Endothelial cell of umbilical vein (primary cell): ENCODE results near the gene PPOX. TPM values are rescaled to one million over a fixed set of nuclear protein-coding genes. Genes with fewer than 3 reads are reported as not detected.

ENCODE experiments used
- Bru-seq: library from RNA; stranded (reverse); fragments of 400-500 nt; gene quantifications from one replicate; lab custom pipeline; 2021; lab: Mats Ljungman, UMichigan
- BruChase-seq, 2 experiments: library from RNA; stranded (reverse); fragments of 400-500 nt; gene quantifications; one replicate each; lab custom pipeline; 2021; lab: Mats Ljungman, UMichigan
- BruUV-seq: library from RNA; stranded (reverse); fragments of 400-500 nt; replicated peaks from 2 replicates; lab custom pipeline; 2021; lab: Mats Ljungman, UMichigan
- CTCF ChIA-PET: fragments of 300-600, 350-600 bp; sonication (Branson Sonifier 250); formaldehyde crosslinking; loops from one replicate; lab custom pipeline; 2021; ENCODE audit warnings: antibody characterized with exemption, inconsistent platforms; lab: Charles Lee
- POLR2A ChIA-PET: fragments of 300-600, 350-600 bp; sonication (Branson Sonifier 250); formaldehyde crosslinking; loops from one replicate; lab custom pipeline; 2021; ENCODE audit warnings: antibody characterized with exemption, inconsistent platforms; lab: Charles Lee
- DNase-seq: peaks from one replicate; pipeline ENCODE4 v3.0.0-alpha.2; 2011; ENCODE audit warnings: low read depth, low spot score
- FAIRE-seq: peaks from 2 replicates; lab custom pipeline; 2011; peaks lifted over from hg19 to GRCh38; lab: Jason Lieb, UNC
- H2AFZ ChIP-seq: 2 replicates; pipeline ENCODE4 v1.6.0; 2012; ENCODE audit warnings: low read depth, low read length, control low read depth, inconsistent platforms
- H3K27ac ChIP-seq: 2 replicates; pipeline ENCODE4 v1.5.1; 2011; ENCODE audit warnings: low read depth, mild to moderate bottlenecking, control low read depth, low read length, moderate library complexity; ENCODE audit not compliant: insufficient read depth
- H3K27me3 ChIP-seq, 2 experiments: 2 replicates each; pipeline versions ENCODE4 v1.6.0 to v1.6.1; 2011; ENCODE audit warnings: low read length in 2 of 2, mixed read lengths in 1 of 2; ENCODE audit not compliant: control insufficient read depth in 2 of 2, insufficient read depth in 2 of 2
- H3K36me3 ChIP-seq, 2 experiments: 2 replicates in 1 of 2; 3 replicates in 1 of 2; pipeline ENCODE4 v1.5.1; 2011; ENCODE audit warnings: low read length in 2 of 2, mild to moderate bottlenecking in 1 of 2, moderate library complexity in 1 of 2; ENCODE audit not compliant: control insufficient read depth in 2 of 2, insufficient read depth in 2 of 2; ENCODE audit errors: extremely low read depth in 1 of 2
- H3K4me1 ChIP-seq: 3 replicates; pipeline ENCODE4 v1.5.1; 2011; ENCODE audit warnings: mild to moderate bottlenecking, low read length; ENCODE audit not compliant: control insufficient read depth, insufficient read depth; ENCODE audit errors: extremely low read depth
- H3K4me2 ChIP-seq: 2 replicates; pipeline ENCODE4 v1.6.1; 2011; ENCODE audit warnings: low read length, control low read depth, mixed read lengths; ENCODE audit not compliant: insufficient read depth
- H3K4me3 ChIP-seq, 3 experiments: fragments of 200-600 bp in 1 of 3; sonication (generic), shearing (Covaris generic) in 1 of 3; replicated peaks in 1 of 3; 2 replicates each; pipeline ENCODE4 v1.5.1; 2011 to 2016; ENCODE audit warnings: control low read depth in 3 of 3, low read length in 3 of 3, mild to moderate bottlenecking in 2 of 3, inconsistent platforms in 1 of 3, low read depth in 1 of 3, moderate library complexity in 1 of 3; ENCODE audit not compliant: insufficient read depth in 1 of 3
- H3K79me2 ChIP-seq: 2 replicates; pipeline ENCODE4 v1.6.0; 2012; ENCODE audit warnings: low read length, inconsistent platforms; ENCODE audit not compliant: control insufficient read depth, insufficient read depth
- H3K9ac ChIP-seq: replicated peaks from 2 replicates; pipeline ENCODE3; 2011; ENCODE audit warnings: low read length, control low read depth; ENCODE audit not compliant: insufficient read depth; ENCODE audit errors: extremely low read depth
- H3K9me1 ChIP-seq: replicated peaks from 3 replicates; pipeline ENCODE4 v1.6.0; 2011; ENCODE audit warnings: mild to moderate bottlenecking, low read length; ENCODE audit not compliant: control insufficient read depth, insufficient read depth; ENCODE audit errors: extremely low read depth
- H3K9me3 ChIP-seq: replicated peaks from 2 replicates; pipeline ENCODE4 v1.5.1; 2012; ENCODE audit warnings: low read length, inconsistent platforms; ENCODE audit not compliant: control insufficient read depth, insufficient read depth
- H4K20me1 ChIP-seq: replicated peaks from 2 replicates; pipeline ENCODE3; 2011; ENCODE audit warnings: mild to moderate bottlenecking, low read length; ENCODE audit not compliant: control insufficient read depth, insufficient read depth; ENCODE audit errors: extremely low read depth
- EZH2 ChIP-seq: IDR thresholded peaks from 2 replicates; pipeline ENCODE4 v1.6.1; 2012; ENCODE audit warnings: borderline replicate concordance, low read depth, mild to moderate bottlenecking, moderate library complexity, low read length, inconsistent platforms; ENCODE audit not compliant: severe bottlenecking
- POLR2A ChIP-seq: IDR thresholded peaks from 2 replicates; pipeline ENCODE4 v1.6.1; 2012; ENCODE audit warnings: low read depth, mild to moderate bottlenecking, control low read depth, low read length
- POLR2AphosphoS5 ChIP-seq: IDR thresholded peaks from 2 replicates; pipeline ENCODE4 v1.6.1; 2012; ENCODE audit warnings: low read depth, mild to moderate bottlenecking, control low read depth, low read length, moderate library complexity; ENCODE audit not compliant: insufficient read depth
- dilution Hi-C: fragments of 300-500 bp; cut with MboI; formaldehyde crosslinking; loops from one replicate; pipeline ENCODE4 v1.15.0; 2019; ENCODE audit warnings: low sequenced_read_pairs; ENCODE audit not compliant: extremely low pct_ligation_motif_present
- intact Hi-C: fragments of 100-400 bp; cut with micrococcal nuclease; formaldehyde crosslinking; loops from one replicate; pipeline ENCODE4 v1.10.0; 2022
- long read RNA-seq: library from polyadenylated mRNA; stranded (forward); transcript quantifications from one replicate; pipeline ENCODE4 v2.0.0, GENCODE V29; 2021
- polyA minus RNA-seq, 3 experiments: library from RNA; depleted of rRNA, polyadenylated mRNA; stranded (reverse); fragments of >200 nt; gene quantifications; 1 replicate in 1 of 3; 2 replicates in 2 of 3; pipeline ENCODE4 v1.2.3, GENCODE V29; 2011
- polyA plus RNA-seq, 4 experiments: library from polyadenylated mRNA; depleted of rRNA in 3 of 4; stranded (reverse) in 3 of 4; unstranded in 1 of 4; fragments of >200 nt; gene quantifications; 2 replicates each; pipeline versions ENCODE4 v1.2.1 to v1.2.3, GENCODE V29; 2011 to 2012; ENCODE audit warnings: missing spikeins in 1 of 4
- total RNA-seq: library from RNA; stranded (reverse); gene quantifications from 2 replicates; pipeline ENCODE4 v1.2.3, GENCODE V29; 2021
- TF ChIP-seq, protein P1 (sequence below), 2 donors: IDR thresholded peaks; 1 replicate in 1 of 2; 2 replicates in 1 of 2; pipeline ENCODE4 v1.5.1; 2011; ENCODE audit warnings: low read length in 2 of 2, mild to moderate bottlenecking in 2 of 2, moderate library complexity in 2 of 2, control low read depth in 1 of 2, inconsistent platforms in 1 of 2, low read depth in 1 of 2; ENCODE audit not compliant: insufficient read depth in 1 of 2; ENCODE audit errors: extremely low read depth in 1 of 2
- TF ChIP-seq, protein P2 (sequence below): IDR thresholded peaks from 2 replicates; pipeline ENCODE4 v1.6.1; 2011; ENCODE audit not compliant: insufficient read depth, insufficient read length

Gene PPOX
- total RNA-seq (28.5 and 28.9 TPM in 2 replicates), polyA plus RNA-seq (26.4 and 31.3 TPM in 2 replicates), polyA minus RNA-seq (13.7 and 16.0 TPM in 2 replicates), Bru-seq, nascent RNA (percentile 46 among the genes with signal in this experiment), BruChase-seq, experiment 1, labeled RNA remaining after a 6-hour chase (percentile 54 among the genes with signal in this experiment), BruChase-seq, experiment 2, labeled RNA remaining after a 2-hour chase (percentile 54 among the genes with signal in this experiment)
- polyA plus RNA-seq (2011; cell fraction: cytosol; rRNA removed), result 11.8 and 15.6 TPM in 2 replicates
- 118 and 123 TPM in 2 replicates for polyA plus RNA-seq (2011; cell fraction: nucleus; rRNA removed)
- polyA plus RNA-seq (2012), result 17.9 and 19.2 TPM in 2 replicates
- 13.5 TPM for polyA minus RNA-seq (2011; cell fraction: cytosol; rRNA and poly(A)+ RNA removed)
- 17.6 and 19.1 TPM in 2 replicates for polyA minus RNA-seq (2011; cell fraction: nucleus; rRNA and poly(A)+ RNA removed)
- long read RNA-seq, transcript PPOX-202 (13 exons, 1,740 nt), result major isoform, 29 of 78 reads
- long read RNA-seq, transcript PPOX-201 (13 exons, 1,686 nt), result minor isoform, 9 of 78 reads
- long read RNA-seq, partial matches to known transcripts, result 3 of 78 reads
- long read RNA-seq, other reads (novel, unspliced or antisense), result 36 of 78 reads

DNA sequence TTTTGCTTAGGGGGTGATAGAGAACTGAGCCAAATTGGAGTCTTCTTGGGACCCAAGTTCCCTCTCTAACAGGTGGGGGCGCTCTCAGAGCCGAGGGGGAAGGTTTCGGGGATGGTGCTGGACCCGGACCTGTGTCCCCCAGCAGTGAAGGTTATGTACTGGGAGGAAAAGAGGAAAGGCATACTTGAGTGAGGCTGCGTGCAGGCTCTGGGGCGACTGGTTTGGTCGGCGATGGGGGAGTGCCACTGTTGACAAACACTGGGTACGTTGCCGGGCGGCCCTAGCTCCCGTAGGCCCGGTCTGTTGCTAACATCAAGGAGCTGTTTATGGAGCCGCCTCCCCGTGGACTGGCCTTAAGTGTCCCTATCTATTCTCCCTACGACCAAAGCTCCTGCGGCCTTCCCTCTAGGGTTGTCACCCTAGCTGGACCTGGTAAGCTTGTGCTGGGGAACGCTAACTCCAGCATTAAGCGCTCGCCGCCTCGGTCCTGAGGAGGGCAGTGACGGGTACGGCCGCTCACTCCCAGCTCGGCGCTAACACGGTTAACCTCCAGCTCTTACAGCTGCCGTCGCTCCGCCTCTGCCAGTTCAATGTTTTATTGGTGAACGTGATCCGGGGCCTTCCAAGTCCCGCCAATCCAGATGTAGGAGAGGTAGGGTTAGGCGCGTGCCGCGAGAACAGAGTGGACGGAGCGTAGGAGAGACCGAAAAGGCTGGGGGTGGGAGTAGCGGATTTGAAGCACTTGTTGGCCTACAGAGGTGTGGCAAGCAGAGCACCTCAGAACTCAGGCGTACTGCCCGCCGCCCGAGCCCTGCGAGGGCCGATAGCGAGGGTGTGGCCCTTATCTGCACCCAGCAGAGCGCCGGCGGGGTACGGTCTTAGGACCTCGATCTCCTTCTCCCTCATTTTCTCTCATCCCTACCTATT, at the start of gene PPOX:
TSS of gene PPOX (plus strand) at position 685 of the 927 bp plus-strand sequence. CDS start 422 bp downstream, outside the sequence.
- Histone ChIP-seq H4K20me1 (no peaks in the 10 kb centered on the region), H3K79me2 (no peaks in the 10 kb centered on the region), H3K4me1 (peaks cover 16% of the 10 kb centered on the region), H3K4me2 (peak within 1 kb of the TSS; percentile 93), H3K9ac (peak within 1 kb of the TSS; percentile 82), H3K27me3 (no peaks in the 10 kb centered on the region), H3K9me1 (no peaks in the 10 kb centered on the region), H3K36me3 (peaks cover 2 to 20% of the 10 kb centered on the region in 2 experiments), H3K27ac (peak within 1 kb of the TSS; percentile 74), H3K4me3 (peak within 1 kb of the TSS; percentile 81 to 87 (median 87)), H2AFZ (peak within 1 kb of the TSS; percentile 79), H3K9me3 (no peaks in the 10 kb centered on the region)
- dilution Hi-C loops, result no loop called here
- intact Hi-C loops, result loop anchor here (1.0 to 2.0 kb wide), 4 partner anchors 11 to 217 kb away; partner anchors contain the start of gene B4GALT3
- POLR2A ChIA-PET, result interaction anchor here (0.5 to 2.2 kb wide), 6 partner anchors 10 to 216 kb away, joined by 3 to 8 read pairs (median 4); partner anchors contain the start of genes NDUFS2 and TOMM40L
- FAIRE-seq (peak; percentile 98), DNase-seq (peak; percentile 99)
- CTCF ChIA-PET, result interaction anchor here (0.6 to 3.1 kb wide), 22 partner anchors 8 to 216 kb away, joined by 3 to 35 read pairs (median 4); partner anchors contain the start of genes ADAMTS4, B4GALT3, CFAP126 and DEDD
- TF ChIP-seq, protein P1, sequence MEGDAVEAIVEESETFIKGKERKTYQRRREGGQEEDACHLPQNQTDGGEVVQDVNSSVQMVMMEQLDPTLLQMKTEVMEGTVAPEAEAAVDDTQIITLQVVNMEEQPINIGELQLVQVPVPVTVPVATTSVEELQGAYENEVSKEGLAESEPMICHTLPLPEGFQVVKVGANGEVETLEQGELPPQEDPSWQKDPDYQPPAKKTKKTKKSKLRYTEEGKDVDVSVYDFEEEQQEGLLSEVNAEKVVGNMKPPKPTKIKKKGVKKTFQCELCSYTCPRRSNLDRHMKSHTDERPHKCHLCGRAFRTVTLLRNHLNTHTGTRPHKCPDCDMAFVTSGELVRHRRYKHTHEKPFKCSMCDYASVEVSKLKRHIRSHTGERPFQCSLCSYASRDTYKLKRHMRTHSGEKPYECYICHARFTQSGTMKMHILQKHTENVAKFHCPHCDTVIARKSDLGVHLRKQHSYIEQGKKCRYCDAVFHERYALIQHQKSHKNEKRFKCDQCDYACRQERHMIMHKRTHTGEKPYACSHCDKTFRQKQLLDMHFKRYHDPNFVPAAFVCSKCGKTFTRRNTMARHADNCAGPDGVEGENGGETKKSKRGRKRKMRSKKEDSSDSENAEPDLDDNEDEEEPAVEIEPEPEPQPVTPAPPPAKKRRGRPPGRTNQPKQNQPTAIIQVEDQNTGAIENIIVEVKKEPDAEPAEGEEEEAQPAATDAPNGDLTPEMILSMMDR (IDR thresholded peaks at IDR 0.05; ENCODE audit: extremely low read depth in 1 of 2, insufficient read depth in 1 of 2, low read depth in 1 of 2, low read length in 2 of 2), result peak; percentile 42 to 60
- TF ChIP-seq POLR2AphosphoS5 (peak; percentile 71), EZH2 (no peak), POLR2A (peak; percentile 21)
- TF ChIP-seq, protein P2, sequence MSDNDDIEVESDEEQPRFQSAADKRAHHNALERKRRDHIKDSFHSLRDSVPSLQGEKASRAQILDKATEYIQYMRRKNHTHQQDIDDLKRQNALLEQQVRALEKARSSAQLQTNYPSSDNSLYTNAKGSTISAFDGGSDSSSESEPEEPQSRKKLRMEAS, result peak; percentile 63
- TSS peak; percentile 70 for BruUV-seq
